Ovary (tissue), 9 donors: ENCODE results near the gene GPLD1. TPM values are rescaled to one million over a fixed set of nuclear protein-coding genes. Genes with fewer than 3 reads are reported as not detected.

Experiments used
- DNase-seq, 5 donors: peaks; one replicate each; pipeline ENCODE4 v3.0.0-alpha.2; 2019 to 2020
- H3K27ac ChIP-seq, 2 donors: fragments of 200-600 bp; one replicate each; pipeline versions ENCODE4 v1.5.1 to v1.8.0; 2019 to 2022
- H3K27me3 ChIP-seq: fragments of 200-600 bp; one replicate; pipeline ENCODE4 v1.8.0; 2022
- H3K36me3 ChIP-seq: fragments of 200-600 bp; sonication (generic); one replicate; pipeline ENCODE4 v1.5.1; 2019
- H3K4me1 ChIP-seq: one replicate; pipeline ENCODE4 v1.8.1; 2013; ENCODE audit warnings: mild to moderate bottlenecking, moderate library complexity; ENCODE audit not compliant: insufficient read depth
- H3K4me3 ChIP-seq: fragments of 200-600 bp; sonication (generic); one replicate; pipeline ENCODE4 v1.5.1; 2017
- H3K9me3 ChIP-seq, 2 donors: fragments of 200-600 bp in 1 of 2; sonication (generic) in 1 of 2; one replicate each; pipeline versions ENCODE4 v1.5.1 to v1.8.1; 2013 to 2019; ENCODE audit warnings: mild to moderate bottlenecking in 1 of 2, moderate library complexity in 1 of 2
- CTCF ChIP-seq, 3 donors: fragments of 450-650 bp in 2 of 3; fragments of 200-600 bp in 1 of 3; IDR thresholded peaks; one replicate each; pipeline versions ENCODE4 v1.5.1 to v1.8.0; 2016 to 2022; ENCODE audit warnings: antibody characterized with exemption in 3 of 3, mild to moderate bottlenecking in 1 of 3
- EP300 ChIP-seq: sonication (generic); formaldehyde crosslinking; IDR thresholded peaks from one replicate; pipeline ENCODE4 v1.6.1; 2017; ENCODE audit warnings: antibody characterized with exemption
- POLR2A ChIP-seq: fragments of 450-650 bp; IDR thresholded peaks from one replicate; pipeline ENCODE4 v1.6.1; 2017; ENCODE audit warnings: antibody characterized with exemption, mild to moderate bottlenecking, moderate library complexity
- WGBS, 3 donors: extraction: QIAGEN DNeasy Blood & Tissue Kit in 1 of 3; methylation state at CpG; one replicate each; pipeline versions ENCODE4 v1.1.5 to v1.1.7; 2013 to 2017; 5-methylcytosine and 5-hydroxymethylcytosine counted together
- intact Hi-C, 4 donors: fragments of 100-400 bp; cut with DNase I; formaldehyde crosslinking; loops; one replicate each; pipeline versions ENCODE4 v1.11.0 to v1.15.1; 2022 to 2023
- polyA plus RNA-seq, 2 donors: library from polyadenylated mRNA; stranded (reverse); fragments of 200-250 nt in 1 of 2; fragments of 350-450 nt in 1 of 2; fragmentation: Illumina TruSeq in 1 of 2; extraction: RNeasy Lipid Tissue Mini Kit (QIAGEN cat#74804) in 1 of 2; gene quantifications; one replicate each; pipeline ENCODE4 v1.2.3, GENCODE V29; 2013 to 2014
- total RNA-seq, 7 donors: library from RNA; depleted of rRNA in 2 of 7; stranded (reverse); fragments of >200 nt in 2 of 7; fragmentation: NEBNext Ultra II Directional in 3 of 7; extraction: Animal tissue kit (Norgen Biotek cat#: 25700) in 3 of 7; gene quantifications; one replicate each; pipeline versions ENCODE4 v1.1.0 to v1.2.4, GENCODE V29; 2016 to 2023
- donor health status: DM: no; HTN: no; CAD: no; lungs with moderate emphysema.
- donor health status: DM: no; HTN: no; CAD: no.
- donor health status: Bipolar disorder and iron deficiency.
- donor health status: DM: yes; HTN: yes; CAD: no.
- donor health status: DM: no; HTN: no; CAD: no.
- donor health status: DM: yes; HTN: yes; CAD: no.

The GPLD1 gene
- total and polyA plus RNA-seq, 9 donors: 1.2 to 3.3 (median 2.6) TPM

- Histone ChIP-seq H3K9me3 (no peaks in the 10 kb centered on the region), H3K36me3 (no peaks in the 10 kb centered on the region), H3K27me3 (no peaks in the 10 kb centered on the region), H3K4me1 (no peaks in the 10 kb centered on the region), H3K4me3 (no peak overlapping the region), H3K27ac (no peak overlapping the region)
- intact Hi-C loops: no loop called here
- TF ChIP-seq CTCF (IDR thresholded peaks at IDR 0.05): no peak
- TF ChIP-seq POLR2A: no peak
- TF ChIP-seq EP300: no peak
- DNase-seq: no peak
- 86 to 90% (median 88%) methylated on average over 11 of the region's 11 CpGs for WGBS, 3 donors
Measured at GRCh38 chr6:24464253-24465038, 24.9 kb downstream of the GPLD1 start.

- no peak for DNase-seq
- Histone ChIP-seq H3K9me3 (no peaks in the 10 kb centered on the region), H3K4me3 (no peak overlapping the region), H3K36me3 (no peaks in the 10 kb centered on the region), H3K27me3 (no peaks in the 10 kb centered on the region), H3K27ac (no peak overlapping the region), H3K4me1 (no peaks in the 10 kb centered on the region)
- WGBS, 3 donors: 88 to 94% (median 91%) methylated on average over 4 of the region's 4 CpGs
- TF ChIP-seq EP300 (no peak), CTCF (IDR thresholded peaks at IDR 0.05) (no peak), POLR2A (no peak)
- intact Hi-C loops: no loop called here
Measured at GRCh38 chr6:24460966-24461365, 28.4 kb downstream of the GPLD1 start.

GRCh38 chr6:24458941-24459340 is 30.4 kb downstream of the GPLD1 start:
- H3K27me3 ChIP-seq: no peaks in the 10 kb centered on the region
- no peak overlapping the region for H3K27ac ChIP-seq
- no peak overlapping the region for H3K4me3 ChIP-seq
- DNase-seq: no peak
- H3K9me3 ChIP-seq: no peaks in the 10 kb centered on the region
- H3K36me3 ChIP-seq: no peaks in the 10 kb centered on the region
- intact Hi-C loops: no loop called here
- H3K4me1 ChIP-seq: no peaks in the 10 kb centered on the region
- 95 to 96% (median 95%) methylated on average over 2 of the region's 2 CpGs for WGBS, 3 donors
- TF ChIP-seq POLR2A: no peak
- no peak for TF ChIP-seq CTCF (IDR thresholded peaks at IDR 0.05)
- TF ChIP-seq EP300: no peak

- no peak overlapping the region for H3K27ac ChIP-seq
- intact Hi-C loops: no loop called here
- H3K36me3 ChIP-seq: no peaks in the 10 kb centered on the region
- no peak overlapping the region for H3K4me3 ChIP-seq
- H3K27me3 ChIP-seq: no peaks in the 10 kb centered on the region
- WGBS, 3 donors: 51 to 80% (median 59%) methylated on average over 4 of the region's 4 CpGs
- DNase-seq: no peak
- H3K4me1 ChIP-seq: no peaks in the 10 kb centered on the region
- TF ChIP-seq CTCF (IDR thresholded peaks at IDR 0.05): no peak
- TF ChIP-seq POLR2A: no peak
- TF ChIP-seq EP300: no peak
- no peaks in the 10 kb centered on the region for H3K9me3 ChIP-seq
Measured at GRCh38 chr6:24458134-24458533, 31.2 kb downstream of the GPLD1 start.
